Esophagus muscularis mucosa (tissue), 4 donors: Measurements from ENCODE around the gene ST7. TPM values are rescaled to one million over a fixed set of nuclear protein-coding genes. Genes with fewer than 3 reads are reported as not detected.

Experiments used
- DNase-seq: peaks from one replicate; pipeline ENCODE4 v3.0.0-alpha.2; 2017; ENCODE audit errors: extremely low spot score
- H3K27ac ChIP-seq, 4 donors: fragments of 200-600 bp; sonication (generic); replicated peaks in 1 of 4; 1 replicate in 3 of 4; 2 replicates in 1 of 4; pipeline ENCODE4 v1.5.1; 2016 to 2019; ENCODE audit warnings: mild to moderate bottlenecking in 1 of 4
- H3K27me3 ChIP-seq, 4 donors: fragments of 200-600 bp; sonication (generic); one replicate each; pipeline versions ENCODE4 v1.5.1 to v1.6.0; 2016 to 2019
- H3K36me3 ChIP-seq, 4 donors: fragments of 200-600 bp; sonication (generic); one replicate each; pipeline ENCODE4 v1.5.1; 2016 to 2019
- H3K4me1 ChIP-seq, 4 donors: fragments of 200-600 bp; sonication (generic); one replicate each; pipeline ENCODE4 v1.5.1; 2016 to 2019
- H3K4me3 ChIP-seq, 4 donors: fragments of 200-600 bp; sonication (generic); 1 replicate in 2 of 4; 2 replicates in 2 of 4; pipeline ENCODE4 v1.5.1; 2016 to 2019; ENCODE audit warnings: mild to moderate bottlenecking in 4 of 4, moderate library complexity in 1 of 4
- H3K9me3 ChIP-seq, 4 donors: fragments of 200-600 bp; sonication (generic); 1 replicate in 3 of 4; 2 replicates in 1 of 4; pipeline ENCODE4 v1.5.1; 2016 to 2019
- EP300 ChIP-seq: sonication (generic); formaldehyde crosslinking; IDR thresholded peaks from one replicate; pipeline ENCODE4 v1.6.1; 2017; ENCODE audit warnings: antibody characterized with exemption
- POLR2A ChIP-seq: fragments of 450-650 bp; IDR thresholded peaks from one replicate; pipeline ENCODE4 v1.6.1; 2017; ENCODE audit warnings: antibody characterized with exemption, moderate library complexity, mild to moderate bottlenecking, low read depth
- POLR2AphosphoS5 ChIP-seq, 2 donors: sonication (generic); formaldehyde crosslinking; IDR thresholded peaks; one replicate each; pipeline ENCODE4 v1.6.1; 2017; ENCODE audit warnings: antibody characterized with exemption in 2 of 2
- WGBS: methylation state at CpG from one replicate; pipeline ENCODE4 v1.1.5; 2018; 5-methylcytosine and 5-hydroxymethylcytosine counted together
- intact Hi-C: fragments of 100-400 bp; cut with DNase I; formaldehyde crosslinking; loops from one replicate; pipeline ENCODE4 v1.15.1; 2023
- total RNA-seq, 4 donors: library from RNA; depleted of rRNA; stranded (reverse); fragments of >200 nt; gene quantifications; one replicate each; pipeline versions ENCODE4 v1.1.0 to v1.2.1, GENCODE V29; 2016
- TF ChIP-seq, protein P1 (sequence below), 3 experiments: fragments of 200-600 bp in 2 of 3; fragments of 450-650 bp in 1 of 3; sonication (generic) in 2 of 3; IDR thresholded peaks; one replicate each; pipeline ENCODE4 v1.5.1; 2017 to 2019; ENCODE audit warnings: antibody characterized with exemption in 3 of 3, mild to moderate bottlenecking in 2 of 3, moderate library complexity in 1 of 3

The ST7 gene
- total RNA-seq, 4 donors from 2014 or later = 16.9 to 22.0 (median 18.2) TPM

DNA sequence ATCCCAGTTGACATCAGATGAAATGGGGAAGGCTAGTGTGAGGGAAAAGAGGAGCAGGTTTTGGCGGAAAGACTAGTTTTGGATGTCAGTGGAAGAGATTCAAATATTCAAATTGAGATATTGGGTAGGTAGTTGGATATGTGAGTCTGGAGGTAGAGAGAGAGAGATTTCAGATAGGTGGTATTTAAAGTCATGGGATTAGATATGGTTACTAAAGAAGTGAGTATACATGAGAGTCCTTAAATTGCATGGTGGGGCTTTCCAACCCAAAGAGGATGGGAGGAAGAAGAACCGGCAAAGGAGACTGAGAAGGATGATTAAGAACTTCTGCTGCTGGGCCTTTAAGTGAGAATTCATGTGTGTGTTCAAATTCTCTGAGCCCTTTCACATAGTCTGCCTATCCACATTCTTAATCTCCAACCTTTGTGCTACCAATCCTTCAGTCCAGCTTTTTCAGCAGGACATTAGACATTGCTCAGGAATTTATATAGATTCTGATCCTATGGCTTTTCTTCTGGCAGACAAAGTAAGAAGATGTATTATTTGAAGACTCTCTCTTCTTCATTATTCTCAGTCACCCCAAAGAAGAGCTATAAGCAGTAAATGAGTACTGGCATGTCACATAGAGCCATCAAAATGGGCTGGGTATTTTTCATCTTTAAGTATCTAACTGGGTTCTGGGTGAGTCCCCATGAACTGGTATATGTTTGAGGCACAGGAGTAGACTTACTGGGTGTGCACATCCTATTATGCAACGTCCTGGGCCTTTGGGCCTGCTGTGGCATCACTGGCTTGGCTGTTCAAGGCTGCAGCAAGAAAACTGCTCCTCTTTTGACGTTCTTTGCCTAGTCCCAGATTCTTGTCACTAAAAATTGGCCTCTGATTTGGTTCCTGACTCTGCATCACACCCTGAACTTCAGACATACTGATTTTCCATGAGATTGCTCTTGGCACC, 33.6 kb downstream of the ST7 start:
- DNase-seq = no peak
- H3K27ac ChIP-seq = no peak overlapping the region
- no peaks in the 10 kb centered on the region for H3K27me3 ChIP-seq
- 85% methylated on average over 4 of the region's 4 CpGs for WGBS
- TF ChIP-seq POLR2A = no peak
- TF ChIP-seq, protein P1, sequence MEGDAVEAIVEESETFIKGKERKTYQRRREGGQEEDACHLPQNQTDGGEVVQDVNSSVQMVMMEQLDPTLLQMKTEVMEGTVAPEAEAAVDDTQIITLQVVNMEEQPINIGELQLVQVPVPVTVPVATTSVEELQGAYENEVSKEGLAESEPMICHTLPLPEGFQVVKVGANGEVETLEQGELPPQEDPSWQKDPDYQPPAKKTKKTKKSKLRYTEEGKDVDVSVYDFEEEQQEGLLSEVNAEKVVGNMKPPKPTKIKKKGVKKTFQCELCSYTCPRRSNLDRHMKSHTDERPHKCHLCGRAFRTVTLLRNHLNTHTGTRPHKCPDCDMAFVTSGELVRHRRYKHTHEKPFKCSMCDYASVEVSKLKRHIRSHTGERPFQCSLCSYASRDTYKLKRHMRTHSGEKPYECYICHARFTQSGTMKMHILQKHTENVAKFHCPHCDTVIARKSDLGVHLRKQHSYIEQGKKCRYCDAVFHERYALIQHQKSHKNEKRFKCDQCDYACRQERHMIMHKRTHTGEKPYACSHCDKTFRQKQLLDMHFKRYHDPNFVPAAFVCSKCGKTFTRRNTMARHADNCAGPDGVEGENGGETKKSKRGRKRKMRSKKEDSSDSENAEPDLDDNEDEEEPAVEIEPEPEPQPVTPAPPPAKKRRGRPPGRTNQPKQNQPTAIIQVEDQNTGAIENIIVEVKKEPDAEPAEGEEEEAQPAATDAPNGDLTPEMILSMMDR (IDR thresholded peaks at IDR 0.05) = no peak
- no peak for TF ChIP-seq POLR2AphosphoS5 (IDR thresholded peaks at IDR 0.05)
- TF ChIP-seq EP300 = no peak
- H3K4me3 ChIP-seq = no peak overlapping the region
- H3K9me3 ChIP-seq = no peaks in the 10 kb centered on the region
- intact Hi-C loops = loop anchor here (5.0 kb wide), 1 partner anchor 55 kb away; no protein-coding TSS in a partner anchor
- H3K36me3 ChIP-seq = no peaks in the 10 kb centered on the region
- peaks cover 0 to 3% (median 0%) of the 10 kb centered on the region in 4 donors for H3K4me1 ChIP-seq

DNA sequence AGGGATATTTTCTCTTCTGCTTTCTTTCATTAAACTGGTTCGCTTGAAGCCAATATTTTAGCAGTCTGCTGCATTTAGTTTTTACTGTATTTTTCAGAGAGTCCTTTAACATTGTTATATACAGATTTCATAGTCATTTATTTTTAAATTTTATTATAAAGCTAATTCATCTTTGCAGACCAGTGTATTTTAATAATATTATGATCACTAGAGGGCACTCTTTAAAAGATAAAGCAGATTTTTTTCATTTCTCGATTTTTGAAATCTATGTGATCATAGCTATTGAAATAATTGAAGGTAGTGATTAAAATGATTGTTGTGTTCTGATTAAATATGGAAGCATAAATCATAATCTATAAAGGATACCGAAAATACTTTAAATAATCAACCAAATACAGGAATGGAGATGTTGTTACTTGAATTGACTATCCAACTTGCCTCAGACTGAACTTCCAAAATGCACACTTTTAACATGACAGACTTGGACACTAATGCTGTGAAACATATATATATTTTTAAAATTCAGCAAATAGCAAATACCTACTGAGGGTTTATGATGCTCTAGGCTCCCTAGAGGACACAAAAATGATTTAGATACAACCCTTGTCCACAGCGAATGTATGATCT, 35.2 kb downstream of the ST7 start:
- Histone ChIP-seq H3K36me3 (no peaks in the 10 kb centered on the region), H3K4me3 (no peak overlapping the region), H3K9me3 (no peaks in the 10 kb centered on the region), H3K4me1 (peaks cover 0 to 3% (median 0%) of the 10 kb centered on the region in 4 donors), H3K27ac (no peak overlapping the region), H3K27me3 (no peaks in the 10 kb centered on the region)
- TF ChIP-seq EP300 = no peak
- TF ChIP-seq, protein P1 (IDR thresholded peaks at IDR 0.05) = peak; percentile 23 to 46 (median 37)
- intact Hi-C loops = loop anchor here (2.0 to 5.0 kb wide), 2 partner anchors 56 to 130 kb away; no protein-coding TSS in a partner anchor
- no peak for DNase-seq
- WGBS = 55% methylated on average over 4 of the region's 4 CpGs

DNA sequence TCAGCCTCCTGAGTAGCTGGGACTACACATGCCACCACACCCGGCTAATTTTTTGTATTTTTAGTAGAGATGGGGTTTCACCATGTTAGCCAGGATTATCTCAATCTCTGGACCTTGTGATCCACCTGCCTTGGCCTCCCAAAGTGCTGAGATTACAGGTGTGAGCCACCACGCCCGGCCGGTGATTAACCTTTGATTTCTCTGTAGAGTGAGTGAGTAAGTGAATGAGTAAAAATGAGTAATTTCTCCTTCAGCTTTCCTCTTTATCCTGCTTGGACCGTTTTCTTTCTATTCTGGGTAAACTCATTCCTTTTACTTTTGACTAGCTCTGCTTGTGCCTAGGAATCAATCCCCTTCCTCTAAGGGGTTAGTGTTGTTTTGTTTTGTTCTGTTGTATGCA, 36.8 kb downstream of the ST7 start:
- no peaks in the 10 kb centered on the region for H3K9me3 ChIP-seq
- 95% methylated on average over 5 of the region's 5 CpGs for WGBS
- H3K36me3 ChIP-seq = no peaks in the 10 kb centered on the region
- H3K27ac ChIP-seq = no peak overlapping the region
- no peak overlapping the region for H3K4me3 ChIP-seq
- DNase-seq = no peak
- intact Hi-C loops = no loop called here
- H3K27me3 ChIP-seq = no peaks in the 10 kb centered on the region
- H3K4me1 ChIP-seq = peaks cover 0 to 3% (median 0%) of the 10 kb centered on the region in 4 donors
- TF ChIP-seq, protein P1 (IDR thresholded peaks at IDR 0.05) = no peak
- TF ChIP-seq EP300 = no peak
- TF ChIP-seq POLR2A = no peak
- TF ChIP-seq POLR2AphosphoS5 (IDR thresholded peaks at IDR 0.05) = no peak

DNA sequence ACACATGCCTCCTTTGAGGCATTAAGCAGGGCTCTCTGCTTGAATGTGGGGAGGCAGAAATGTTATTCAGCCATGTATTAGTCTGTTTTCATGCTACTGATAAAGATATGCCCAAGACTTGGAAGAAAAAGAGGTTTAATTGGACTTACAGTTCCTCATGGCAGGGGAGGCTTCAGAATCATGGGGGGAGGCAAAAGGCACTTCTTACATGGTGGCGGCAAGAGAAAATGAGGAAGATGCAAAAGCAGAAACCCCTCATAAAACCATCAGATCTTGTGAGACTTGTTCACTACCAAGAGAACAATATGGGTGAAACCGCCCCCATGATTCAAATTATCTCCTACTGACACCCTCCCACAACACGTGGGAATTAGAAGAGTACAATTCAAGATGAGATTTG, 37.9 kb downstream of the ST7 start:
- no peaks in the 10 kb centered on the region for H3K36me3 ChIP-seq
- no peak overlapping the region for H3K27ac ChIP-seq
- no peaks in the 10 kb centered on the region for H3K4me1 ChIP-seq
- DNase-seq = no peak
- no peaks in the 10 kb centered on the region for H3K27me3 ChIP-seq
- intact Hi-C loops = no loop called here
- no peaks in the 10 kb centered on the region for H3K9me3 ChIP-seq
- 98% methylated on average over 3 of the region's 3 CpGs for WGBS
- H3K4me3 ChIP-seq = no peak overlapping the region
- no peak for TF ChIP-seq POLR2A

DNA sequence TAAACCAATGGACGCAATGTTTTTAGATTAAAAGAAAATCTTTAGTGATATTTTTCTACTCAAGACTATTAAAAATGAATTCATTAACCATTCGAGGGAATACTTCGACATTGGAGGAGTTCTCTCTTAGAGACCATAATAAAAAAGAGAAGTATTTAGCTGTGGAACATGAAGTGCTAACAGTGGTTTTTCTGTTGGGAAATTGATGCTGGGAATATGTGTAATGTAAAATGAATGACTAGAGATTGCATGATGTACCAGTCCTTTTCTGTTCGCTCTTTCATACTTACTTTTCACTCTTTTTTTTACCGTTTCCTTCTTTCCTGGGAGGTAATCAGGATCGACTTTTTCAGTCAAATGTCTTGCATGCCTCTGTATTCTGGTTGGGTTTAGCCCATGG, 41.3 kb downstream of the ST7 start:
- H3K4me3 ChIP-seq = no peak overlapping the region
- TF ChIP-seq POLR2A = no peak
- TF ChIP-seq, protein P1 (IDR thresholded peaks at IDR 0.05) = no peak
- no peak for TF ChIP-seq POLR2AphosphoS5 (IDR thresholded peaks at IDR 0.05)
- no peak for TF ChIP-seq EP300
- no peak overlapping the region for H3K27ac ChIP-seq
- no peak for DNase-seq
- H3K9me3 ChIP-seq = no peaks in the 10 kb centered on the region
- H3K27me3 ChIP-seq = no peaks in the 10 kb centered on the region
- intact Hi-C loops = no loop called here
- H3K4me1 ChIP-seq = peaks cover 0 to 5% (median 2%) of the 10 kb centered on the region in 4 donors
- H3K36me3 ChIP-seq = no peaks in the 10 kb centered on the region
- WGBS = 86% methylated on average over 6 of the region's 6 CpGs
